ENCODE measurements around the gene ACAN.

ACAN gene

DNA sequence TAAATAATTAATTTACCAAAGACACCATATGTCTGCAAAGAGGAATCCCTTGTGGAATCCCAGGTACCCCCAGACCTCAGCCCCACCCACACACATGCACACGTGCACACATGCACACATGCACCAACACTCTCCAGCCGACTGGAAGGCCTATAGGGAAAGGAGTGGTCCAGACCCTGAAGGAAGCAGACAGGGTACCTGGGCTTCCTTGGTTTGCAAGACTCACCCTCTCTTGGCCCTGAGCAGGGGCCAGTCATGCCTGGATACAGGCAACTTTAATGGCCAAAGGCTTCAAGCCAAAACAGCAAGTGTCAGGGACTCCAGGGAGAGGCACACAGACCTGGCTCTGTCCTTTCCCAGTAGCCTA, 101.0 kb downstream of the ACAN start:
- TF ChIP-seq, protein P1, sequence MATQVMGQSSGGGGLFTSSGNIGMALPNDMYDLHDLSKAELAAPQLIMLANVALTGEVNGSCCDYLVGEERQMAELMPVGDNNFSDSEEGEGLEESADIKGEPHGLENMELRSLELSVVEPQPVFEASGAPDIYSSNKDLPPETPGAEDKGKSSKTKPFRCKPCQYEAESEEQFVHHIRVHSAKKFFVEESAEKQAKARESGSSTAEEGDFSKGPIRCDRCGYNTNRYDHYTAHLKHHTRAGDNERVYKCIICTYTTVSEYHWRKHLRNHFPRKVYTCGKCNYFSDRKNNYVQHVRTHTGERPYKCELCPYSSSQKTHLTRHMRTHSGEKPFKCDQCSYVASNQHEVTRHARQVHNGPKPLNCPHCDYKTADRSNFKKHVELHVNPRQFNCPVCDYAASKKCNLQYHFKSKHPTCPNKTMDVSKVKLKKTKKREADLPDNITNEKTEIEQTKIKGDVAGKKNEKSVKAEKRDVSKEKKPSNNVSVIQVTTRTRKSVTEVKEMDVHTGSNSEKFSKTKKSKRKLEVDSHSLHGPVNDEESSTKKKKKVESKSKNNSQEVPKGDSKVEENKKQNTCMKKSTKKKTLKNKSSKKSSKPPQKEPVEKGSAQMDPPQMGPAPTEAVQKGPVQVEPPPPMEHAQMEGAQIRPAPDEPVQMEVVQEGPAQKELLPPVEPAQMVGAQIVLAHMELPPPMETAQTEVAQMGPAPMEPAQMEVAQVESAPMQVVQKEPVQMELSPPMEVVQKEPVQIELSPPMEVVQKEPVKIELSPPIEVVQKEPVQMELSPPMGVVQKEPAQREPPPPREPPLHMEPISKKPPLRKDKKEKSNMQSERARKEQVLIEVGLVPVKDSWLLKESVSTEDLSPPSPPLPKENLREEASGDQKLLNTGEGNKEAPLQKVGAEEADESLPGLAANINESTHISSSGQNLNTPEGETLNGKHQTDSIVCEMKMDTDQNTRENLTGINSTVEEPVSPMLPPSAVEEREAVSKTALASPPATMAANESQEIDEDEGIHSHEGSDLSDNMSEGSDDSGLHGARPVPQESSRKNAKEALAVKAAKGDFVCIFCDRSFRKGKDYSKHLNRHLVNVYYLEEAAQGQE (IDR thresholded peaks at IDR 0.05; ENCODE audit: insufficient read depth in 1 of 2, low read depth in 2 of 2, low read length in 2 of 2), result no peak
- TF ChIP-seq POLR2AphosphoS5 (IDR thresholded peaks at IDR 0.05; ENCODE audit: low read depth, low read length) (no peak), TAF1 (IDR thresholded peaks at IDR 0.05; ENCODE audit: borderline replicate concordance, insufficient read depth, low read length) (no peak), SIN3A (IDR thresholded peaks at IDR 0.05; ENCODE audit: borderline replicate concordance, insufficient read depth, low read length) (no peak), FOXP2 (optimal IDR thresholded peaks at IDR 0.05; ENCODE audit: borderline replicate concordance, extremely low read depth, extremely low read length, insufficient read depth) (no peak)

- TF ChIP-seq, protein P1 (IDR thresholded peaks at IDR 0.05; ENCODE audit: insufficient read depth in 1 of 2, low read depth in 2 of 2, low read length in 2 of 2), result no peak
- no peak for TF ChIP-seq TAF1 (IDR thresholded peaks at IDR 0.05; ENCODE audit: borderline replicate concordance, insufficient read depth, low read length)
- no peak for TF ChIP-seq FOXP2 (optimal IDR thresholded peaks at IDR 0.05; ENCODE audit: borderline replicate concordance, extremely low read depth, extremely low read length, insufficient read depth)
- no peak for TF ChIP-seq SIN3A (IDR thresholded peaks at IDR 0.05; ENCODE audit: borderline replicate concordance, insufficient read depth, low read length)
- no peak for TF ChIP-seq POLR2AphosphoS5 (IDR thresholded peaks at IDR 0.05; ENCODE audit: low read depth, low read length)
Measured at GRCh38 chr15:88904624-88905327, 101.5 kb downstream of the ACAN start.

GRCh38 chr15:88905576-88905975, 102.3 kb downstream of the ACAN start:
- no peak for TF ChIP-seq FOXP2 (optimal IDR thresholded peaks at IDR 0.05; ENCODE audit: borderline replicate concordance, extremely low read depth, extremely low read length, insufficient read depth)
- TF ChIP-seq POLR2AphosphoS5 (IDR thresholded peaks at IDR 0.05; ENCODE audit: low read depth, low read length), result no peak
- TF ChIP-seq TAF1 (IDR thresholded peaks at IDR 0.05; ENCODE audit: borderline replicate concordance, insufficient read depth, low read length), result no peak
- TF ChIP-seq, protein P1 (IDR thresholded peaks at IDR 0.05; ENCODE audit: insufficient read depth in 1 of 2, low read depth in 2 of 2, low read length in 2 of 2), result no peak
- no peak for TF ChIP-seq SIN3A (IDR thresholded peaks at IDR 0.05; ENCODE audit: borderline replicate concordance, insufficient read depth, low read length)

DNA sequence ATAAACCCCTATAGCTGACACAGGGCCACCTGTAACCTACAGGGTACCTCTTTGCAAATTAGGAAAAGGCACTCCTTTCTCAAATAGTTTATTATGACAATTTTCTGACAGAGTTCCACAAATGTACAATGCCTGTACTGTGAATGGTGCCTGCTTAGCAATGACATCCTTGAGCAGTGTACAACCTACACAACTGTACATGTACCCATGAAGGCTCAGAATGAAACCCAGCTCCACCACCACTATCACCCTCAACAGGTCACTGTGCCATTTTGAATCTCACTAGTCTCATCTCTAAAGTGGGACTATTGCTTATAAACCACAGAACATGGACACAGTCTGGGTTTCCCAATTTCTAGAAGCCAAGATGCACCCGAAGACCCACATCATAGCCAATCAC, 102.9 kb downstream of the ACAN start:
- TF ChIP-seq, protein P1 (IDR thresholded peaks at IDR 0.05; ENCODE audit: insufficient read depth in 1 of 2, low read depth in 2 of 2, low read length in 2 of 2), result no peak
- no peak for TF ChIP-seq SIN3A (IDR thresholded peaks at IDR 0.05; ENCODE audit: borderline replicate concordance, insufficient read depth, low read length)
- TF ChIP-seq POLR2AphosphoS5 (IDR thresholded peaks at IDR 0.05; ENCODE audit: low read depth, low read length), result no peak

DNA sequence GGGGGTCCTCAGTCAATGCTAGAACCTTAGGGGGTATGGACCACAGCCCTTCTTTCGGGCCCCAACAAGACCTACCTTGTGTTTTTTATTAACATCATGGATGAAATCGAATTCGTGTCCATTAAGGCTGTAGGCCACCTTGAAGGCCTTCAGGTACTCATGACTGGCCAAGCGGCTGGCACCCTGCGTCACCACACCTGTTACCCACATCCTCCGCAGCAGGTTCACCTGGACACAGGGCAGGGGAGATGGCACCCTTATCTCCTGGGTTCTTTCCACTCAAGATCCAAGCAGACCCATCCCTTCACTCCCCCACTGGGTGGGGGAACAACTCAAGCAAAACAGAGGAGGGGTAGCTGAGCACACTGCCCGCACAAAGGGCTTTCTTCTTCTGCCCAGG, 103.3 kb downstream of the ACAN start:
- TF ChIP-seq TAF1 (IDR thresholded peaks at IDR 0.05; ENCODE audit: borderline replicate concordance, insufficient read depth, low read length) (no peak), FOXP2 (optimal IDR thresholded peaks at IDR 0.05; ENCODE audit: borderline replicate concordance, extremely low read depth, extremely low read length, insufficient read depth) (no peak), SIN3A (IDR thresholded peaks at IDR 0.05; ENCODE audit: borderline replicate concordance, insufficient read depth, low read length) (no peak), POLR2AphosphoS5 (IDR thresholded peaks at IDR 0.05; ENCODE audit: low read depth, low read length) (no peak)
- TF ChIP-seq, protein P1 (IDR thresholded peaks at IDR 0.05; ENCODE audit: insufficient read depth in 1 of 2, low read depth in 2 of 2, low read length in 2 of 2), result no peak

All from PFSK-1 (cell line).